Sigmoid colon (tissue), 4 donors: ENCODE data around the gene THEMIS.

Source experiments
- CTCF ChIP-seq, 4 experiments: fragments of 450-650 bp in 3 of 4; fragments of 200-600 bp in 1 of 4; IDR thresholded peaks; one replicate each; pipeline ENCODE4 v1.5.1; 2016 to 2019; ENCODE audit warnings: antibody characterized with exemption in 4 of 4, mild to moderate bottlenecking in 3 of 4, moderate library complexity in 2 of 4
- POLR2A ChIP-seq, 2 donors: fragments of 450-650 bp; IDR thresholded peaks; one replicate each; pipeline ENCODE4 v1.6.1; 2016; ENCODE audit warnings: antibody characterized with exemption in 2 of 2, mild to moderate bottlenecking in 2 of 2, moderate library complexity in 2 of 2
- POLR2AphosphoS5 ChIP-seq, 4 donors: sonication (generic); formaldehyde crosslinking; IDR thresholded peaks; one replicate each; pipeline ENCODE4 v1.6.1; 2017; ENCODE audit warnings: antibody characterized with exemption in 4 of 4

GRCh38 chr6:127748290-127748689, 152.6 kb downstream of the THEMIS start:
- no peak for TF ChIP-seq POLR2A (IDR thresholded peaks at IDR 0.05)
- TF ChIP-seq CTCF (IDR thresholded peaks at IDR 0.05), result no peak
- TF ChIP-seq POLR2AphosphoS5 (IDR thresholded peaks at IDR 0.05), result no peak
